GM18870 (cell line): ENCODE data around the gene TOP3B.

Source experiments
- ATAC-seq: cut with Tn5 transposase; IDR thresholded peaks from one replicate; pipeline ENCODE4 v1.9.1; 2021; ENCODE audit warnings: moderate library complexity; ENCODE audit not compliant: unreplicated experiment

The TOP3B gene, protein sequence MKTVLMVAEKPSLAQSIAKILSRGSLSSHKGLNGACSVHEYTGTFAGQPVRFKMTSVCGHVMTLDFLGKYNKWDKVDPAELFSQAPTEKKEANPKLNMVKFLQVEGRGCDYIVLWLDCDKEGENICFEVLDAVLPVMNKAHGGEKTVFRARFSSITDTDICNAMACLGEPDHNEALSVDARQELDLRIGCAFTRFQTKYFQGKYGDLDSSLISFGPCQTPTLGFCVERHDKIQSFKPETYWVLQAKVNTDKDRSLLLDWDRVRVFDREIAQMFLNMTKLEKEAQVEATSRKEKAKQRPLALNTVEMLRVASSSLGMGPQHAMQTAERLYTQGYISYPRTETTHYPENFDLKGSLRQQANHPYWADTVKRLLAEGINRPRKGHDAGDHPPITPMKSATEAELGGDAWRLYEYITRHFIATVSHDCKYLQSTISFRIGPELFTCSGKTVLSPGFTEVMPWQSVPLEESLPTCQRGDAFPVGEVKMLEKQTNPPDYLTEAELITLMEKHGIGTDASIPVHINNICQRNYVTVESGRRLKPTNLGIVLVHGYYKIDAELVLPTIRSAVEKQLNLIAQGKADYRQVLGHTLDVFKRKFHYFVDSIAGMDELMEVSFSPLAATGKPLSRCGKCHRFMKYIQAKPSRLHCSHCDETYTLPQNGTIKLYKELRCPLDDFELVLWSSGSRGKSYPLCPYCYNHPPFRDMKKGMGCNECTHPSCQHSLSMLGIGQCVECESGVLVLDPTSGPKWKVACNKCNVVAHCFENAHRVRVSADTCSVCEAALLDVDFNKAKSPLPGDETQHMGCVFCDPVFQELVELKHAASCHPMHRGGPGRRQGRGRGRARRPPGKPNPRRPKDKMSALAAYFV

DNA sequence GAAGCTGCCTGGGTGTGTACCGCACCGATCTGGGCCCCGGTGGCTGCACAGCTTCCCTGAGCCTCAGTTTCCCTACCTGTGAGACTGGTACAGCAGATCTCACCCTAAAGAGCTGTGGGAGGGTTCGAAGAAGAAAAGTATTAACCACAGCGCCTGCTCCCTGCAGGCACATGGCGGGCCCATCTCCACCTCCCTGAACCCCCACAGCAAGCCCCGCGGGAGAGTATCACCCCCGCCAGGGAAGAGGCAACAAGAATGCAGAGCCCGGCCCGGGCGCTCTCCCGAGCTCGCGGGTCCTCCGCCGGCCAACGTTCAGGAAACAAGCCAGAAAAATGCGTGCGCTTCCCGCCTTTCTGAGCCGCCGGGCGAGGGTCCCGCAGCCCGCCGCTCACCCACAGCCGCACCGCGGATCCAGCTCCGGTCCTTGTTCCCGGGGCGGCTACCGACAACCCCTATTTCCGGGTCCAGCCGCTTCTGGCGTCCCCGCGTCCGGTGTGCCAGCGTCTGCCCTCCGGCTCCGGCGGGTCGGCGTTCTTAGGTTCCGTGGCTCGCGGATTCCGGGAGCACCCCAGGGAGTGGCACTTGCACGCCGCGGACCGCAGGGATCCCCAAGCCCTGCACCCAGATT is at the start of gene TOP3B:
TOP3B (minus strand) TSS at position 450 of the 628 bp plus-strand sequence. CDS start 7,078 bp downstream, outside the sequence.
- no peak for ATAC-seq

DNA sequence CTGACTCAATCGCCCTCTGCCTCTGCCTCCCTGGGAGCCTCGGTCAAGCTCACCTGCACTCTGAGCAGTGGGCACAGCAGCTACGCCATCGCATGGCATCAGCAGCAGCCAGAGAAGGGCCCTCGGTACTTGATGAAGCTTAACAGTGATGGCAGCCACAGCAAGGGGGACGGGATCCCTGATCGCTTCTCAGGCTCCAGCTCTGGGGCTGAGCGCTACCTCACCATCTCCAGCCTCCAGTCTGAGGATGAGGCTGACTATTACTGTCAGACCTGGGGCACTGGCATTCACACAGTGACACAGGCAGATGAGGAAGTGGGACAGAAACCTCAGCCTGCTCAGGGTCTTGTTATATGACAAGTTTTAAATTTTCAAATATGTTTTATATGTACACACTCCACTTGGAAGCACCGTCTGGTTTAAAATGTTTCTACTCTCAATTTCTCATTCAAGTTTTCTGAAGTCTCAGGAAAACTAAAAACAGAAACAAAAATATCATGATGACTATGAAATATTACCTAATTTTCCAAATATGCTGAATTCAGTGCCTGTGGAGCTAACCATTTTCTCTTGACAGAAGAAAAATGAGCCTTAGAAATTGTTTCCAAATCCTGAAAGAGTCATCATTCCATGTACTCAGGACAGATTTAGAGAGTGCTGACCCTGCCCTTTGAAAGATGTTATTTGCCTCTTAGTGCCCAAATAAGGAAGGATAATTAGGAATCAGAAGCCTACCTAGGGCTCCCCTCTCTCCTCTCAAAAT is 48.8 kb upstream of the TOP3B start:
- ATAC-seq = no peak

GRCh38 chr22:22030493-22031182 is 48.1 kb upstream of the TOP3B start:
- no peak for ATAC-seq

DNA sequence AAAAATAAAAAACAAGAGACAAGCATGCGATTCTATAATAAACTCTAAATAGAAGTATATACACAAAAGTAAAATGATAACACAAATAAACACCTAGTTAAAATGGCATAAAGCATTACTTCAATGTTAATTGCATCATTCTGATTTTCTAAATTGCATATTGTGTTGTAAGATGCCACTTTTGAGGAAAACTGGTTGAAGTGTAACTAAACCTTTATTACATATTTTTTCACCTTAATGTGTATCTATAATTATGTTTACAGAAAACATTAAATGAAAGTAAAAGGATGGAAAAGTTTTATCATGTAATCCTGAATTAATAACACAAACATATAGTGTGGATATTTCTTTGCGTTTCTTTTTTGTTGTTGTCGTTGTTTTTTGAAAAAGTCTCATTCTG is 45.4 kb upstream of the TOP3B start:
- ATAC-seq = no peak

DNA sequence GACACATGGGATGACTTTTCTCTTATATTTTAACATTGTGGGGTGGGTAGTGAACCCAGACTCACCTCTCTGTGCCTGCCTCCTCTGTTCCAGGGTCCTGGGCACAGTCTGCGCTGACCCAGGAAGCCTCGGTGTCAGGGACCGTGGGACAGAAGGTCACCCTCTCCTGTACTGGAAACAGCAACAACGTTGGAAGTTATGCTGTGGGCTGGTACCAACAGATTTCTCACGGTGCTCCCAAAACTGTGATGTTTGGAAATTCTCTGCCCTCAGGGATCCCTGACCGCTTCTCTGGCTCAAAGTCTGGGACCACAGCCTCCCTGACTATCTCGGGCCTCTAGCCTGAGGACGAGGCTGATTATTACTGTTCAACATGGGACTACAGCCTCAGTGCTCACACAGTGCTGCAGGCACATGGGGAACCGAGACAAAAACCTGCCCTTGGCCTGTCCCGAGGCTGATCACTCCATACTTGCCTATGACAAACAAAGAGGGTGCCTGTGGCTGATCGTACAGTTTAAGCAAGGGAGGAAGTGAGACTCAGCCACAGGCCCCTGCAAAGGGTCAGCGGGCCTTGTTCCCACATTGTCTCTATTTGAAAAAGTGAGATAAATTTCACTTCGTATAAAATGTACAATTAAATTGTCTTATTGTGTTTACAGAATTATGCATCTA is 43.7 kb upstream of the TOP3B start:
- no peak for ATAC-seq

GRCh38 chr22:22025320-22026156 is 43.0 kb upstream of the TOP3B start:
- no peak for ATAC-seq

DNA sequence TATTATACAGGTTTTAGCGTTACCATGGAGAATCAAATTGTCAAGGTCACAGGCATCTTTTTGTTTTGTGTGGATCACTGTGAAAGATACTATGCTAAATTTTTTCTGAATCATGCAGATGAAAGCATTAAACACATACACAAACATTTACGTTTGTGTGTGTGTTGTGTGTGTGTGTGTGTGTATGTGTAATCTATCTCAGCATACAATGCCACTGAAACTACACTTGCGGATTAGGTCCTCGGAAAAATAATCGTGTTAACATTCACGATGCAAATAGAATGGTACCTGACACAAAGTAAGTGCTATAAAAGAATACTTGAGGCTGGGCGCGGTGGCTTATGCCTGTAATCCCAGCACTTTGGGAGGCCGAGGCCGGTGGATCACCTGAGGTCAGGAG is 41.9 kb upstream of the TOP3B start:
- no peak for ATAC-seq

DNA sequence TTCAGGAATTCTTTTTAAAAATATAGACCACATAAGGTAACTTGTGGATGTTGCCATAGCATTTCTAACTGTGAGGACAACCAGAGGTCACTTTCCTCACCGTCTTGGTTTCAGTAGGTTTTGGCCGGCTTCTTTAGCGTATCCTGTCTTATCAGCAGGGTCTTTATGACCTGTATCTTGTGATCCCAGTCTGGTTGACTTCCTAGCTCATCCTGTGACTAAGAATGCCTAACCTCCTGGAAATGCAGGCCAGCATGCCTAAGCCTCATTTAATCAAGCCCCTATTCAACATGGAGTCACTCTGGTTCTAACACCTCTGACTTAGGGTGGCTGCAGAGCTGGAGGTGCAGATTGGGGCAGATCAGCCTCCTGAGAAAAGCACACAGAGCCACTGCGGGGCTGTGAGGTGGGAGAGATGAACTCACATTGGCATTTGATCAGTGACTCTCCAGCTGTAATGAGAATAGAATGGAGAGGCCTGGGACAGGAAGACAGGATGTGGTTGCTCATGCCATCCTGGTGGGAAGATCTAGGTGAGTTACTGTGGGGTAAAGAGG is 41.1 kb upstream of the TOP3B start:
- no peak for ATAC-seq

- ATAC-seq = no peak
Observed at GRCh38 chr22:22022947-22023534, 40.5 kb upstream of the TOP3B start.

DNA sequence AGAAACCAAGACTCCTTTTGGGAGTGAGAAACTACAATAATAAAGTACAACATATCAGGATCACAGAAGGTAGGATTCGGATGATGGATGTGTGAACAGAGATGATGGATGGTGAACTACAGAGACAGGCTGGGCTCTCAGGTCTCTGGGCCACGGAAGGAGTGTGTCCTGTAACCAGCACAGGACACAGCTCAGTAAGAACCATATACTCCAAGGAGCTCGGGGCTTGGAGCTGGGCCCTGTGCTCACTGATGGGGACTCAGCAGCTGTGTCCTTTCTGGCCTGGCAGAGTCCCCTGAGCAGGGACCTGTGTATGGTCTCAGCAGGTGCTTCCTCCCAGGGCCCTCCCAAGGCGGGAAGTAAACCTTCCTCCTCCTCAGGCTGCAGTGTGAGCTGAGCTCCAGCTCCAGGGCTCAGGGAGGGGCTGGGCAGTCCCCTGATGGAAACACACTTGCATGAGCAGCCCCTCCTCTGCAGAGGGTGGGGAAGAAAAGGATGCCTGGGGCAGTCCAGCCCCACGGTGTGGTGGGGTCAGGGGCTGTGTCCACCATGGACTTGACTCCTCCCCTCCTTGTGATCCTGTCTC is 39.8 kb upstream of the TOP3B start:
- no peak for ATAC-seq

- no peak for ATAC-seq
Observed at GRCh38 chr22:22021162-22021750, 38.7 kb upstream of the TOP3B start.

DNA sequence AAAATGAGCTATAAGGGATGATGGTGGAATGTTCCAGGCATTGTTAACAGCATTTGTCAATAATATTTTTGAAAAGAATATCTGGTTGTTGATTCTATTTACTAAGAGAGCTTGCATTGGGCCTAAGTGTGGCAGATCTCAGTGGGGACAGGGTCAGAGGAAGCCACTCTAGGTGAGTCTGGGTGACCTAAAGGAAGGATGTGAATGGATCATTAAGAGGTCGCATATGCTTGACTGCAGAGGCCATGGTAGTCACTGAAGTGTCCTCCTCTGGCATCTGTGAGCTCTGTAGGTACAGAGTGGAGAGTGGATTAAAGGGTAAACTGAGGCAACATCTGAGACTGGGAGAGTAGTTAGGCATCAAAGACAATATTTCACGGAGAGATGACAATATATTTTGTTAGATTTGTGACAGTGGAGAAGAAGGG is 37.9 kb upstream of the TOP3B start:
- ATAC-seq = no peak

DNA sequence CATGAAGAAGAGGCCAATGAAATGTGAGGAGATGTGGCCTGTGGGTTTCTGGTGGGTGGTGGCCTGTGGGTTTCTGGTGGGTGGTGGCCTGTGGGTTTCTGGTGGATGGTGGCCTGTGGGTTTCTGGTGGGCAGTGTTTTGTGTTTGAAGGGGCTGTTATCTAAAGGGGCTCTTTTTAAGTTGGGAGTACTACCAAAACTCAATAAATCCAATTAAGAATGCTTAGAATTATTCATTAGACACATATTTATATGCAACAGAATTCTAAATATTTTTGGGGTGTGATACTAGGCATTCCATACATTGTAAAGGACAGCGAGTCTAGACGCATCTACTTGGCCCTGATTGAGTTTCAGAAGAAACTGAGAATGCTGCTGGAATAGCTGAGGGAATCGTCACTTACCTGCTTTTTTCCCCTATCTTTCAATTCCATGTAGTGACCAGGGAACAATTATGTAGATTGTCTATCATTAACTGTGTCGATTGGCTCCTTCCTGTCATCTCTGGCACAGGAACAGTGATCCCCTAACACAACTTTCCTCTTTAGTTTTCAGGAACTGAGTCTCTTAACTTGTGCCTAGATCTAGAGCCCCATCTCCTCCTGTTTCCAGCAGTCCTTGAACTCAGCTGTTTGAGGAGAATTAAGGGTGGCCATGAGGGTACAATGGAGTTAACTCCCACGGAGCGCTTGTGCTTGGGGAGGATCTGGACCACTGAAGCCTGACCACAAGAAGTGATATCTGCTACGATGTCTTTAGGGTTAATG is 37.3 kb upstream of the TOP3B start:
- no peak for ATAC-seq

- no peak for ATAC-seq
Observed at GRCh38 chr22:22018825-22019658, 36.5 kb upstream of the TOP3B start.

- ATAC-seq = no peak
Observed at GRCh38 chr22:22015631-22016030, 33.0 kb upstream of the TOP3B start.

DNA sequence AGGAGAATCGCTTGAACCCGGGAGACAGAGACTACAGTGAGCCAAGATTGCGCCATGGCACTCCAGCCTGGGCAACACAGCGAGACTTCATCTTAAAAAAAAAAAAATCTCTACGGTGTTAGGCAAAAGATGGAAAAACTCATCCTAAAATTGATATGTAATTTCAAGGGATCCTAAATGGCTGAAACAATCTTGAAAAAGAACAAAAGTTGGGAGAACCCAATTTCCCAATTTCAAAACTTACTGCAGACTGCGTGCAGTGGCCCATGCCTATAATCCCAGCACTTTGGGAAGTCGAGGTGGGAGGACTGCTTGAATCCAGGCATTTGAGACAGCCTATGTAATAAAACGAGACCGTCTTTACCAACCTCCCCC is 31.7 kb upstream of the TOP3B start:
- no peak for ATAC-seq
